Loucy (cell line): ENCODE data around the gene DEFB126.

Experiments used
- EZH2phosphoT487 ChIP-seq: fragments of 200-600 bp; IDR thresholded peaks from 2 replicates; pipeline ENCODE4 v1.6.1; 2018; ENCODE audit warnings: antibody characterized with exemption, mild to moderate bottlenecking, moderate library complexity, borderline replicate concordance
- TF ChIP-seq, protein P1 (sequence below): fragments of 200-600 bp; sonication (generic); conservative IDR thresholded peaks from 2 replicates; pipeline ENCODE4 v1.5.1; 2014; ENCODE audit warnings: mild to moderate bottlenecking, antibody characterized with exemption, low read length

DNA sequence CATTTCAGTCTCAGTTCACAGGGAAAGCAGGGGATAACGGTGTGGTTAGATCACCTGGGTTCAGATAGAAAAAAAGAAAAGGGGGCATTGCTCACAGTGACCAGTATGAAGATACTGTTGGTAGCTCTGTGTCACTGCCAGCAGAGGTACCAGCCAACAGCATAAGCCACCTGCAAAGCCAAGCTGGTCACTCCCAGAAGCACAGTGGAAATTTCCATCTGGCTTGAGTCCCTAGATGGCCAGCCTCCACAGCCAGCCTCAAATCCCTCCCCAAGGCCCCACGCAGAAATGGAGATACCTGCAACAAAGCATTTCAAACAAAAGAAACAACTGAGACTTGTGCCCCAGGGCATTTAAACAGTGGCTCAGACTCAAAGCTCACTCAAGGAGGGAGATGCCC, 26.5 kb downstream of the DEFB126 start:
- TF ChIP-seq, protein P1, sequence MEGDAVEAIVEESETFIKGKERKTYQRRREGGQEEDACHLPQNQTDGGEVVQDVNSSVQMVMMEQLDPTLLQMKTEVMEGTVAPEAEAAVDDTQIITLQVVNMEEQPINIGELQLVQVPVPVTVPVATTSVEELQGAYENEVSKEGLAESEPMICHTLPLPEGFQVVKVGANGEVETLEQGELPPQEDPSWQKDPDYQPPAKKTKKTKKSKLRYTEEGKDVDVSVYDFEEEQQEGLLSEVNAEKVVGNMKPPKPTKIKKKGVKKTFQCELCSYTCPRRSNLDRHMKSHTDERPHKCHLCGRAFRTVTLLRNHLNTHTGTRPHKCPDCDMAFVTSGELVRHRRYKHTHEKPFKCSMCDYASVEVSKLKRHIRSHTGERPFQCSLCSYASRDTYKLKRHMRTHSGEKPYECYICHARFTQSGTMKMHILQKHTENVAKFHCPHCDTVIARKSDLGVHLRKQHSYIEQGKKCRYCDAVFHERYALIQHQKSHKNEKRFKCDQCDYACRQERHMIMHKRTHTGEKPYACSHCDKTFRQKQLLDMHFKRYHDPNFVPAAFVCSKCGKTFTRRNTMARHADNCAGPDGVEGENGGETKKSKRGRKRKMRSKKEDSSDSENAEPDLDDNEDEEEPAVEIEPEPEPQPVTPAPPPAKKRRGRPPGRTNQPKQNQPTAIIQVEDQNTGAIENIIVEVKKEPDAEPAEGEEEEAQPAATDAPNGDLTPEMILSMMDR = no peak
- no peak for TF ChIP-seq EZH2phosphoT487
